WTC11 (cell line): ENCODE results near the gene TGFBR2. TPM values are rescaled to one million over a fixed set of nuclear protein-coding genes. Genes with fewer than 3 reads are reported as not detected.

Experiments
- ATAC-seq: fragments of 200-7000 bp; cut with Tn5 transposase; 2 replicates; pipeline ENCODE4 v1.10.0; 2021; ENCODE audit warnings: mild to moderate bottlenecking, moderate library complexity
- CTCF ChIA-PET: fragments of 300-600 bp; sonication (Branson Sonifier 250); formaldehyde crosslinking; loops from one replicate; lab custom pipeline; 2021; ENCODE audit warnings: antibody characterized with exemption; lab: Charles Lee
- POLR2A ChIA-PET: fragments of 350-600 bp; sonication (Branson Sonifier 250); formaldehyde crosslinking; loops from one replicate; lab custom pipeline; 2021; ENCODE audit warnings: antibody characterized with exemption; lab: Charles Lee
- DNase-seq: peaks from one replicate; pipeline ENCODE4 v3.0.0; 2021; ENCODE audit warnings: low spot score
- H3K27ac Mint-ChIP-seq: 2 replicates; pipeline ENCODE4 v1.8.0; 2021; ENCODE audit warnings: mixed read lengths
- H3K27me3 Mint-ChIP-seq: 2 replicates; pipeline ENCODE4 v1.8.0; 2021; ENCODE audit warnings: low read depth, mild to moderate bottlenecking, moderate library complexity, mixed read lengths
- H3K36me3 Mint-ChIP-seq: 2 replicates; pipeline ENCODE4 v1.8.0; 2021; ENCODE audit warnings: mixed read lengths
- H3K4me1 Mint-ChIP-seq: 2 replicates; pipeline ENCODE4 v1.8.0; 2022; ENCODE audit warnings: mixed read lengths
- H3K4me3 Mint-ChIP-seq: 2 replicates; pipeline ENCODE4 v1.8.0; 2021; ENCODE audit warnings: mild to moderate bottlenecking, moderate library complexity, mixed read lengths
- H3K9me3 Mint-ChIP-seq: 2 replicates; pipeline ENCODE4 v1.8.0; 2021; ENCODE audit warnings: mixed read lengths
- ATF1 ChIP-seq: sonication (generic); formaldehyde crosslinking; IDR thresholded peaks from 2 replicates; pipeline ENCODE4 v1.8.1; 2023; ENCODE audit warnings: mild to moderate bottlenecking, moderate library complexity, missing genetic modification reagents
- CBFB ChIP-seq: sonication (generic); formaldehyde crosslinking; IDR thresholded peaks from 2 replicates; pipeline ENCODE4 v1.8.1; 2022; ENCODE audit warnings: mild to moderate bottlenecking, low read depth, missing genetic modification reagents
- ELF4 ChIP-seq: sonication (generic); formaldehyde crosslinking; IDR thresholded peaks from 2 replicates; pipeline ENCODE4 v1.8.1; 2022; ENCODE audit warnings: low read depth, mild to moderate bottlenecking, moderate library complexity, missing genetic modification reagents
- GABPB1 ChIP-seq: sonication (generic); formaldehyde crosslinking; IDR thresholded peaks from 2 replicates; pipeline ENCODE4 v1.8.1; 2023; ENCODE audit warnings: mild to moderate bottlenecking, missing genetic modification reagents
- GRHL2 ChIP-seq: fragments of 250-450 bp; sonication (Bioruptor Pico); IDR thresholded peaks from 2 replicates; pipeline ENCODE4 v1.8.0; 2022; ENCODE audit warnings: mild to moderate bottlenecking, moderate library complexity; ENCODE audit not compliant: insufficient replicate concordance, severe bottlenecking
- JUN ChIP-seq: sonication (generic); formaldehyde crosslinking; IDR thresholded peaks from 2 replicates; pipeline ENCODE4 v1.8.0; 2023; ENCODE audit warnings: mild to moderate bottlenecking, missing genetic modification reagents
- MXD4 ChIP-seq: fragments of 250-450 bp; sonication (Bioruptor Pico); IDR thresholded peaks from 2 replicates; pipeline ENCODE4 v1.8.0; 2021; ENCODE audit warnings: mild to moderate bottlenecking, moderate library complexity, borderline replicate concordance
- NFYB ChIP-seq: sonication (generic); formaldehyde crosslinking; conservative IDR thresholded peaks from 2 replicates; pipeline ENCODE4 v1.8.0; 2022; ENCODE audit warnings: low read depth, missing genetic modification reagents
- OVOL2 ChIP-seq: fragments of 250-450 bp; sonication (Bioruptor Pico); IDR thresholded peaks from 2 replicates; pipeline ENCODE4 v1.9.0; 2021; ENCODE audit warnings: mild to moderate bottlenecking, borderline replicate concordance
- PRRX2 ChIP-seq: fragments of 250-450 bp; sonication (Bioruptor Pico); IDR thresholded peaks from 2 replicates; pipeline ENCODE4 v1.8.0; 2021; ENCODE audit warnings: mild to moderate bottlenecking
- SOX15 ChIP-seq: fragments of 250-450 bp; sonication (Bioruptor Pico); IDR thresholded peaks from 2 replicates; pipeline ENCODE4 v1.9.0; 2021; ENCODE audit warnings: mild to moderate bottlenecking
- TCF7 ChIP-seq: sonication (generic); formaldehyde crosslinking; IDR thresholded peaks from 2 replicates; pipeline ENCODE4 v1.8.0; 2022; ENCODE audit warnings: mild to moderate bottlenecking, low read depth, missing genetic modification reagents, moderate library complexity
- TEAD1 ChIP-seq: sonication (generic); formaldehyde crosslinking; IDR thresholded peaks from 2 replicates; pipeline ENCODE4 v1.8.0; 2022; ENCODE audit warnings: mild to moderate bottlenecking, missing genetic modification reagents
- TEAD4 ChIP-seq: sonication (generic); formaldehyde crosslinking; IDR thresholded peaks from 2 replicates; pipeline ENCODE4 v1.8.0; 2022; ENCODE audit warnings: mild to moderate bottlenecking, missing genetic modification reagents
- ZNF121 ChIP-seq: sonication (generic); formaldehyde crosslinking; IDR thresholded peaks from 2 replicates; pipeline ENCODE4 v1.8.0; 2023; ENCODE audit warnings: missing genetic modification reagents
- ZNF232 ChIP-seq: sonication (generic); formaldehyde crosslinking; IDR thresholded peaks from 2 replicates; pipeline ENCODE4 v1.8.0; 2022; ENCODE audit warnings: mild to moderate bottlenecking, missing genetic modification reagents
- ZNF263 ChIP-seq: sonication (generic); formaldehyde crosslinking; IDR thresholded peaks from 2 replicates; pipeline ENCODE4 v1.8.1; 2022; ENCODE audit warnings: low read depth, mild to moderate bottlenecking, moderate library complexity, missing genetic modification reagents
- ZNF416 ChIP-seq: fragments of 250-450 bp; sonication (Bioruptor Pico); IDR thresholded peaks from 2 replicates; pipeline ENCODE4 v1.9.0; 2021; ENCODE audit warnings: mild to moderate bottlenecking, inconsistent platforms
- ZNF423 ChIP-seq: fragments of 250-450 bp; sonication (Bioruptor Pico); IDR thresholded peaks from 2 replicates; pipeline ENCODE4 v2.1.2; 2022; ENCODE audit warnings: mild to moderate bottlenecking, moderate library complexity
- total RNA-seq: library from RNA; stranded (reverse); gene quantifications from 3 replicates; pipeline ENCODE4 v1.2.3, GENCODE V29; 2021
- TF ChIP-seq, protein P1 (sequence below): sonication (generic); formaldehyde crosslinking; IDR thresholded peaks from 2 replicates; pipeline ENCODE4 v1.8.0; 2023; ENCODE audit warnings: mild to moderate bottlenecking, missing genetic modification reagents
- TF ChIP-seq, protein P2 (sequence below): fragments of 250-450 bp; sonication (Bioruptor Pico); IDR thresholded peaks from 2 replicates; pipeline ENCODE4 v2.1.2; 2022; ENCODE audit warnings: mild to moderate bottlenecking, moderate library complexity
- TF ChIP-seq, protein P3 (sequence below): fragments of 250-450 bp; sonication (Bioruptor Pico); IDR thresholded peaks from 2 replicates; pipeline ENCODE4 v1.9.0; 2021; ENCODE audit warnings: moderate library complexity, mild to moderate bottlenecking, inconsistent platforms, borderline replicate concordance
- TF ChIP-seq, protein P4 (sequence below): sonication (generic); formaldehyde crosslinking; conservative IDR thresholded peaks from 2 replicates; pipeline ENCODE4 v1.8.1; 2022; ENCODE audit warnings: mild to moderate bottlenecking, missing genetic modification reagents
- TF ChIP-seq, protein P5 (sequence below): sonication (generic); formaldehyde crosslinking; IDR thresholded peaks from 2 replicates; pipeline ENCODE4 v1.8.1; 2023; ENCODE audit warnings: mild to moderate bottlenecking, missing genetic modification reagents, borderline replicate concordance
- TF ChIP-seq, protein P6 (sequence below): sonication (generic); formaldehyde crosslinking; IDR thresholded peaks from 2 replicates; pipeline ENCODE4 v1.8.1; 2022; ENCODE audit warnings: missing genetic modification reagents, borderline replicate concordance
- TF ChIP-seq, protein P7 (sequence below): sonication (generic); formaldehyde crosslinking; IDR thresholded peaks from 2 replicates; pipeline ENCODE4 v1.8.0; 2022; ENCODE audit warnings: mild to moderate bottlenecking, missing genetic modification reagents

Gene TGFBR2
- total RNA-seq, 1 experiment from 2014 or later: 9.6 TPM

DNA sequence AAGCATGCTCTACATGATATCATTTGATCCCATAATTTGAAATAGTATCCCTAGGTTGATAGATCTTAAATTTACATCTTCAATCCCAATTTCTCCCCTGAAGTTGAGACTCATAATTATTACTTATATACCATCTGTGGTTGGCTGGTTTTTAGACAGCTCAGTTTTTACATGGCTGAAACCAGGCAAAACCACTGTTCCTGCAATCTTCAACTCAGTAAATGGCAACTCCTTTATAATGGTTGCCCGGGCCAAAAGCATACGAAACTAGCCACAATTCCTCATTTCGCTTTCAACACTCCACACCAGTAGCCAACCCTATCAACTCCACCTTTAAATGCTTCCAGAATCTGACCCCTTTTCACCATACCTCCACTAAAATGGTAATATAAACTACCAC lies 118.5 kb downstream of the TGFBR2 start:
- Mint-ChIP-seq H3K27me3 (no peaks in the 10 kb centered on the region), H3K4me3 (no peak overlapping the region), H3K9me3 (0 out of 2 replicates have a peak, but pooled peaks cover 5% of the 10 kb centered on the region), H3K4me1 (peaks cover 7% of the 10 kb centered on the region), H3K27ac (no peak overlapping the region), H3K36me3 (no peaks in the 10 kb centered on the region)
- TF ChIP-seq, protein P1, sequence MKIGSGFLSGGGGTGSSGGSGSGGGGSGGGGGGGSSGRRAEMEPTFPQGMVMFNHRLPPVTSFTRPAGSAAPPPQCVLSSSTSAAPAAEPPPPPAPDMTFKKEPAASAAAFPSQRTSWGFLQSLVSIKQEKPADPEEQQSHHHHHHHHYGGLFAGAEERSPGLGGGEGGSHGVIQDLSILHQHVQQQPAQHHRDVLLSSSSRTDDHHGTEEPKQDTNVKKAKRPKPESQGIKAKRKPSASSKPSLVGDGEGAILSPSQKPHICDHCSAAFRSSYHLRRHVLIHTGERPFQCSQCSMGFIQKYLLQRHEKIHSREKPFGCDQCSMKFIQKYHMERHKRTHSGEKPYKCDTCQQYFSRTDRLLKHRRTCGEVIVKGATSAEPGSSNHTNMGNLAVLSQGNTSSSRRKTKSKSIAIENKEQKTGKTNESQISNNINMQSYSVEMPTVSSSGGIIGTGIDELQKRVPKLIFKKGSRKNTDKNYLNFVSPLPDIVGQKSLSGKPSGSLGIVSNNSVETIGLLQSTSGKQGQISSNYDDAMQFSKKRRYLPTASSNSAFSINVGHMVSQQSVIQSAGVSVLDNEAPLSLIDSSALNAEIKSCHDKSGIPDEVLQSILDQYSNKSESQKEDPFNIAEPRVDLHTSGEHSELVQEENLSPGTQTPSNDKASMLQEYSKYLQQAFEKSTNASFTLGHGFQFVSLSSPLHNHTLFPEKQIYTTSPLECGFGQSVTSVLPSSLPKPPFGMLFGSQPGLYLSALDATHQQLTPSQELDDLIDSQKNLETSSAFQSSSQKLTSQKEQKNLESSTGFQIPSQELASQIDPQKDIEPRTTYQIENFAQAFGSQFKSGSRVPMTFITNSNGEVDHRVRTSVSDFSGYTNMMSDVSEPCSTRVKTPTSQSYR (CRISPR knock-in tag): no peak
- TF ChIP-seq GRHL2: no peak
- TF ChIP-seq TEAD1 (CRISPR knock-in tag): no peak
- no peak for TF ChIP-seq ATF1 (CRISPR knock-in tag)
- no peak for TF ChIP-seq ZNF121 (CRISPR knock-in tag)
- no peak for TF ChIP-seq OVOL2 (CRISPR knock-in tag)
- no peak for TF ChIP-seq ZNF232 (CRISPR knock-in tag)
- TF ChIP-seq TEAD4 (CRISPR knock-in tag): no peak
- TF ChIP-seq, protein P2, sequence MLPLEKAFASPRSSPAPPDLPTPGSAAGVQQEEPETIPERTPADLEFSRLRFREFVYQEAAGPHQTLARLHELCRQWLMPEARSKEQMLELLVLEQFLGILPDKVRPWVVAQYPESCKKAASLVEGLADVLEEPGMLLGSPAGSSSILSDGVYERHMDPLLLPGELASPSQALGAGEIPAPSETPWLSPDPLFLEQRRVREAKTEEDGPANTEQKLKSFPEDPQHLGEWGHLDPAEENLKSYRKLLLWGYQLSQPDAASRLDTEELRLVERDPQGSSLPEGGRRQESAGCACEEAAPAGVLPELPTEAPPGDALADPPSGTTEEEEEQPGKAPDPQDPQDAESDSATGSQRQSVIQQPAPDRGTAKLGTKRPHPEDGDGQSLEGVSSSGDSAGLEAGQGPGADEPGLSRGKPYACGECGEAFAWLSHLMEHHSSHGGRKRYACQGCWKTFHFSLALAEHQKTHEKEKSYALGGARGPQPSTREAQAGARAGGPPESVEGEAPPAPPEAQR (CRISPR knock-in tag): no peak
- no peak for TF ChIP-seq PRRX2 (CRISPR knock-in tag)
- TF ChIP-seq, protein P3, sequence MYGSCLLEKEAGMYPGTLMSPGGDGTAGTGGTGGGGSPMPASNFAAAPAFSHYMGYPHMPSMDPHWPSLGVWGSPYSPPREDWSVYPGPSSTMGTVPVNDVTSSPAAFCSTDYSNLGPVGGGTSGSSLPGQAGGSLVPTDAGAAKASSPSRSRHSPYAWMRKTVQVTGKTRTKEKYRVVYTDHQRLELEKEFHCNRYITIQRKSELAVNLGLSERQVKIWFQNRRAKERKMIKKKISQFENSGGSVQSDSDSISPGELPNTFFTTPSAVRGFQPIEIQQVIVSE (CRISPR knock-in tag): no peak
- no peak for TF ChIP-seq GABPB1
- TF ChIP-seq, protein P4, sequence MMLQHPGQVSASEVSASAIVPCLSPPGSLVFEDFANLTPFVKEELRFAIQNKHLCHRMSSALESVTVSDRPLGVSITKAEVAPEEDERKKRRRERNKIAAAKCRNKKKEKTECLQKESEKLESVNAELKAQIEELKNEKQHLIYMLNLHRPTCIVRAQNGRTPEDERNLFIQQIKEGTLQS (CRISPR knock-in tag): no peak
- TF ChIP-seq, protein P5, sequence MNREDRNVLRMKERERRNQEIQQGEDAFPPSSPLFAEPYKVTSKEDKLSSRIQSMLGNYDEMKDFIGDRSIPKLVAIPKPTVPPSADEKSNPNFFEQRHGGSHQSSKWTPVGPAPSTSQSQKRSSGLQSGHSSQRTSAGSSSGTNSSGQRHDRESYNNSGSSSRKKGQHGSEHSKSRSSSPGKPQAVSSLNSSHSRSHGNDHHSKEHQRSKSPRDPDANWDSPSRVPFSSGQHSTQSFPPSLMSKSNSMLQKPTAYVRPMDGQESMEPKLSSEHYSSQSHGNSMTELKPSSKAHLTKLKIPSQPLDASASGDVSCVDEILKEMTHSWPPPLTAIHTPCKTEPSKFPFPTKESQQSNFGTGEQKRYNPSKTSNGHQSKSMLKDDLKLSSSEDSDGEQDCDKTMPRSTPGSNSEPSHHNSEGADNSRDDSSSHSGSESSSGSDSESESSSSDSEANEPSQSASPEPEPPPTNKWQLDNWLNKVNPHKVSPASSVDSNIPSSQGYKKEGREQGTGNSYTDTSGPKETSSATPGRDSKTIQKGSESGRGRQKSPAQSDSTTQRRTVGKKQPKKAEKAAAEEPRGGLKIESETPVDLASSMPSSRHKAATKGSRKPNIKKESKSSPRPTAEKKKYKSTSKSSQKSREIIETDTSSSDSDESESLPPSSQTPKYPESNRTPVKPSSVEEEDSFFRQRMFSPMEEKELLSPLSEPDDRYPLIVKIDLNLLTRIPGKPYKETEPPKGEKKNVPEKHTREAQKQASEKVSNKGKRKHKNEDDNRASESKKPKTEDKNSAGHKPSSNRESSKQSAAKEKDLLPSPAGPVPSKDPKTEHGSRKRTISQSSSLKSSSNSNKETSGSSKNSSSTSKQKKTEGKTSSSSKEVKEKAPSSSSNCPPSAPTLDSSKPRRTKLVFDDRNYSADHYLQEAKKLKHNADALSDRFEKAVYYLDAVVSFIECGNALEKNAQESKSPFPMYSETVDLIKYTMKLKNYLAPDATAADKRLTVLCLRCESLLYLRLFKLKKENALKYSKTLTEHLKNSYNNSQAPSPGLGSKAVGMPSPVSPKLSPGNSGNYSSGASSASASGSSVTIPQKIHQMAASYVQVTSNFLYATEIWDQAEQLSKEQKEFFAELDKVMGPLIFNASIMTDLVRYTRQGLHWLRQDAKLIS (CRISPR knock-in tag): no peak
- TF ChIP-seq ELF4 (CRISPR knock-in tag): no peak
- ChIA-PET CTCF (interaction anchor here (0.6 kb wide), 1 partner anchor 61 kb away, joined by 4 read pairs; no protein-coding TSS in a partner anchor), POLR2A (no interaction called here)
- no peak for ATAC-seq
- DNase-seq: no peak

DNA sequence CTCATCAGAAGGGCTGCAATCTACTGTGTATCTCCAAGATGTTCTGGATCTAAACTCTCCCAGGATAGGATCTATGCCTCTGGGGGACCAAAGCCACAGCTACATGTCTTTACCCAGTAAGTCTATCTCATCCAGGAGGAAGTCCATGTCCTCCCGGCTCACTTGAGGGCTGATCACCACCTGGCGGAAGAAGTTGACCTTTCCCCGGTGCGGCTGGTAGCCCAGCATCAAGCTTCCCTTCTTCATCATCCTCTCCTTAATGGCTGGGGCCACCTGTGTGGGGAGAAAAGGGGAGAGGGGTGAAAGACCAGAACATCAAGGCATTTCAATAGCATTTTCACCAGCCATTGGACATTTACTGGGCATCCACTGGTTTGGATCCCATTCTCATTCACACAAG lies 121.7 kb downstream of the TGFBR2 start:
- no peaks in the 10 kb centered on the region for H3K27me3 Mint-ChIP-seq
- no peaks in the 10 kb centered on the region for H3K36me3 Mint-ChIP-seq
- ChIA-PET CTCF (interaction anchor here (1.0 to 1.5 kb wide), 2 partner anchors 10 to 686 kb away, joined by 3 read pairs; no protein-coding TSS in a partner anchor), POLR2A (no interaction called here)
- H3K4me3 Mint-ChIP-seq: no peak overlapping the region
- DNase-seq (no peak), ATAC-seq (no peak)
- H3K27ac Mint-ChIP-seq: no peak overlapping the region
- H3K4me1 Mint-ChIP-seq: peaks cover 13% of the 10 kb centered on the region; the same call in 1 of the 2 replicates
- H3K9me3 Mint-ChIP-seq: 0 out of 2 replicates have a peak, but pooled peaks cover 5% of the 10 kb centered on the region
- no peak for TF ChIP-seq NFYB (CRISPR knock-in tag)
- TF ChIP-seq ELF4 (CRISPR knock-in tag): no peak
- no peak for TF ChIP-seq JUN (CRISPR knock-in tag)
- TF ChIP-seq, protein P6, sequence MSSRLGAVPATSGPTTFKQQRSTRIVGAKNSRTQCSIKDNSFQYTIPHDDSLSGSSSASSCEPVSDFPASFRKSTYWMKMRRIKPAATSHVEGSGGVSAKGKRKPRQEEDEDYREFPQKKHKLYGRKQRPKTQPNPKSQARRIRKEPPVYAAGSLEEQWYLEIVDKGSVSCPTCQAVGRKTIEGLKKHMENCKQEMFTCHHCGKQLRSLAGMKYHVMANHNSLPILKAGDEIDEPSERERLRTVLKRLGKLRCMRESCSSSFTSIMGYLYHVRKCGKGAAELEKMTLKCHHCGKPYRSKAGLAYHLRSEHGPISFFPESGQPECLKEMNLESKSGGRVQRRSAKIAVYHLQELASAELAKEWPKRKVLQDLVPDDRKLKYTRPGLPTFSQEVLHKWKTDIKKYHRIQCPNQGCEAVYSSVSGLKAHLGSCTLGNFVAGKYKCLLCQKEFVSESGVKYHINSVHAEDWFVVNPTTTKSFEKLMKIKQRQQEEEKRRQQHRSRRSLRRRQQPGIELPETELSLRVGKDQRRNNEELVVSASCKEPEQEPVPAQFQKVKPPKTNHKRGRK (CRISPR knock-in tag): no peak
- TF ChIP-seq ZNF263: no peak
- no peak for TF ChIP-seq ZNF423 (CRISPR knock-in tag)
- no peak for TF ChIP-seq SOX15
- no peak for TF ChIP-seq ZNF121 (CRISPR knock-in tag)
- TF ChIP-seq TCF7 (CRISPR knock-in tag): no peak
- no peak for TF ChIP-seq CBFB (CRISPR knock-in tag)
- TF ChIP-seq, protein P7, sequence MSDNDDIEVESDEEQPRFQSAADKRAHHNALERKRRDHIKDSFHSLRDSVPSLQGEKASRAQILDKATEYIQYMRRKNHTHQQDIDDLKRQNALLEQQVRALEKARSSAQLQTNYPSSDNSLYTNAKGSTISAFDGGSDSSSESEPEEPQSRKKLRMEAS (CRISPR knock-in tag): no peak
- no peak for TF ChIP-seq ZNF416 (CRISPR knock-in tag)
- no peak for TF ChIP-seq MXD4 (CRISPR knock-in tag)
- TF ChIP-seq PRRX2 (CRISPR knock-in tag): no peak
